WTC11 (cell line): ENCODE data around the gene OSTM1. TPM values are rescaled to one million over a fixed set of nuclear protein-coding genes. Genes with fewer than 3 reads are reported as not detected.

Experiments
- ARID4B ChIP-seq: sonication (generic); formaldehyde crosslinking; IDR thresholded peaks from 2 replicates; pipeline ENCODE4 v1.8.0; 2023; ENCODE audit warnings: missing genetic modification reagents, mild to moderate bottlenecking, borderline replicate concordance
- CREM ChIP-seq: sonication (generic); formaldehyde crosslinking; IDR thresholded peaks from 2 replicates; pipeline ENCODE4 v1.8.1; 2022; ENCODE audit warnings: mild to moderate bottlenecking, missing genetic modification reagents, moderate library complexity
- E2F1 ChIP-seq: sonication (generic); formaldehyde crosslinking; IDR thresholded peaks from 2 replicates; pipeline ENCODE4 v1.8.0; 2022; ENCODE audit warnings: mild to moderate bottlenecking, missing genetic modification reagents
- FOXJ3 ChIP-seq: sonication (generic); formaldehyde crosslinking; IDR thresholded peaks from 2 replicates; pipeline ENCODE4 v1.9.0; 2021; ENCODE audit warnings: missing genetic modification reagents, mild to moderate bottlenecking, borderline replicate concordance
- HMGXB4 ChIP-seq: sonication (generic); formaldehyde crosslinking; IDR thresholded peaks from 2 replicates; pipeline ENCODE4 v1.8.1; 2023; ENCODE audit warnings: mild to moderate bottlenecking, moderate library complexity, missing genetic modification reagents
- JAZF1 ChIP-seq: fragments of 250-450 bp; sonication (Bioruptor Pico); IDR thresholded peaks from 2 replicates; pipeline ENCODE4 v1.9.0; 2021; ENCODE audit warnings: moderate library complexity, mild to moderate bottlenecking, inconsistent platforms
- KAT7 ChIP-seq: sonication (generic); formaldehyde crosslinking; IDR thresholded peaks from 2 replicates; pipeline ENCODE4 v1.8.1; 2023; ENCODE audit warnings: missing genetic modification reagents, mild to moderate bottlenecking, borderline replicate concordance
- MAX ChIP-seq: sonication (generic); formaldehyde crosslinking; IDR thresholded peaks from 2 replicates; pipeline ENCODE4 v1.8.0; 2022; ENCODE audit warnings: mild to moderate bottlenecking, missing genetic modification reagents
- MXD4 ChIP-seq: fragments of 250-450 bp; sonication (Bioruptor Pico); IDR thresholded peaks from 2 replicates; pipeline ENCODE4 v1.8.0; 2021; ENCODE audit warnings: mild to moderate bottlenecking, moderate library complexity, borderline replicate concordance
- NFATC4 ChIP-seq: fragments of 250-450 bp; sonication (Bioruptor Pico); IDR thresholded peaks from 2 replicates; pipeline ENCODE4 v1.9.0; 2021; ENCODE audit warnings: mild to moderate bottlenecking
- OVOL2 ChIP-seq: fragments of 250-450 bp; sonication (Bioruptor Pico); IDR thresholded peaks from 2 replicates; pipeline ENCODE4 v1.9.0; 2021; ENCODE audit warnings: mild to moderate bottlenecking, borderline replicate concordance
- PRDM15 ChIP-seq: sonication (generic); formaldehyde crosslinking; IDR thresholded peaks from 2 replicates; pipeline ENCODE4 v1.8.0; 2022; ENCODE audit warnings: missing genetic modification reagents
- TCF7 ChIP-seq: sonication (generic); formaldehyde crosslinking; IDR thresholded peaks from 2 replicates; pipeline ENCODE4 v1.8.0; 2022; ENCODE audit warnings: mild to moderate bottlenecking, low read depth, missing genetic modification reagents, moderate library complexity
- TEAD4 ChIP-seq: sonication (generic); formaldehyde crosslinking; IDR thresholded peaks from 2 replicates; pipeline ENCODE4 v1.8.0; 2022; ENCODE audit warnings: mild to moderate bottlenecking, missing genetic modification reagents
- TP53 ChIP-seq: sonication (generic); formaldehyde crosslinking; IDR thresholded peaks from 2 replicates; pipeline ENCODE4 v1.8.1; 2023; ENCODE audit warnings: mild to moderate bottlenecking, missing genetic modification reagents
- USF1 ChIP-seq: sonication (generic); formaldehyde crosslinking; IDR thresholded peaks from 2 replicates; pipeline ENCODE4 v1.8.0; 2022; ENCODE audit warnings: mild to moderate bottlenecking, missing genetic modification reagents
- USF2 ChIP-seq: sonication (generic); formaldehyde crosslinking; IDR thresholded peaks from 2 replicates; pipeline ENCODE4 v1.8.1; 2023; ENCODE audit warnings: mild to moderate bottlenecking, missing genetic modification reagents, moderate library complexity
- ZBTB21 ChIP-seq: sonication (generic); formaldehyde crosslinking; IDR thresholded peaks from 2 replicates; pipeline ENCODE4 v1.8.1; 2023; ENCODE audit warnings: mild to moderate bottlenecking, missing genetic modification reagents, borderline replicate concordance
- ZNF138 ChIP-seq: sonication (generic); formaldehyde crosslinking; conservative IDR thresholded peaks from 2 replicates; pipeline ENCODE4 v1.8.1; 2022; ENCODE audit warnings: mild to moderate bottlenecking, moderate library complexity, missing genetic modification reagents
- ZNF317 ChIP-seq: sonication (generic); formaldehyde crosslinking; IDR thresholded peaks from 2 replicates; pipeline ENCODE4 v1.8.1; 2023; ENCODE audit warnings: low read depth, mild to moderate bottlenecking, moderate library complexity, missing genetic modification reagents, borderline replicate concordance
- ZNF423 ChIP-seq: fragments of 250-450 bp; sonication (Bioruptor Pico); IDR thresholded peaks from 2 replicates; pipeline ENCODE4 v2.1.2; 2022; ENCODE audit warnings: mild to moderate bottlenecking, moderate library complexity
- ZSCAN18 ChIP-seq: fragments of 250-450 bp; sonication (Bioruptor Pico); IDR thresholded peaks from 2 replicates; pipeline ENCODE4 v2.1.2; 2022; ENCODE audit warnings: mild to moderate bottlenecking, moderate library complexity
- total RNA-seq: library from RNA; stranded (reverse); gene quantifications from 3 replicates; pipeline ENCODE4 v1.2.3, GENCODE V29; 2021

OSTM1 gene
- total RNA-seq, 1 experiment from 2014 or later: 34.1 TPM

- peak; percentile 45; the same call in 1 of the 2 replicates for TF ChIP-seq ARID4B (CRISPR knock-in tag)
- 0 out of 2 replicates have a peak, but pooled peaks have one; percentile 59 for TF ChIP-seq ZNF138
- peak; percentile 73; the same call in 1 of the 2 replicates for TF ChIP-seq TCF7 (CRISPR knock-in tag)
- 0 out of 2 replicates have a peak, but pooled peaks have one; percentile 16 for TF ChIP-seq ZBTB21 (CRISPR knock-in tag)
- TF ChIP-seq ZNF317 (CRISPR knock-in tag): 0 out of 2 replicates have a peak, but pooled peaks have one; percentile 49
- TF ChIP-seq PRDM15 (CRISPR knock-in tag): no peak
- 0 out of 2 replicates have a peak, but pooled peaks have one; percentile 19 for TF ChIP-seq E2F1 (CRISPR knock-in tag)
- TF ChIP-seq KAT7 (CRISPR knock-in tag): peak; percentile 65; the same call in 1 of the 2 replicates
- TF ChIP-seq TP53: no peak
- TF ChIP-seq FOXJ3: no peak
- TF ChIP-seq OVOL2: no peak
- TF ChIP-seq JAZF1 (CRISPR knock-in tag): no peak
- TF ChIP-seq MAX (CRISPR knock-in tag): peak; percentile 75
- no peak for TF ChIP-seq ZSCAN18 (CRISPR knock-in tag)
- no peak for TF ChIP-seq MXD4
- peak; percentile 69; the same call in 1 of the 2 replicates for TF ChIP-seq HMGXB4 (CRISPR knock-in tag)
- peak; percentile 23; the same call in 1 of the 2 replicates for TF ChIP-seq ZNF423 (CRISPR knock-in tag)
- no peak for TF ChIP-seq NFATC4
- TF ChIP-seq USF1 (CRISPR knock-in tag): peak; percentile 80
- peak; percentile 79; the same call in 1 of the 2 replicates for TF ChIP-seq CREM (CRISPR knock-in tag)
- no peak for TF ChIP-seq TEAD4 (CRISPR knock-in tag)
- peak; percentile 95 for TF ChIP-seq USF2 (CRISPR knock-in tag)
These were observed at the start of gene OSTM1 (continued) for GRCh38 chr6:108074359-108075144.
